Stimulated activated CD4-positive, alpha-beta T cell treated with anti-CD3 and anti-CD28 coated beads, Interleukin-4, amount 100 ng/mL, for 4 hours (primary cell): ENCODE data around the gene ATG4B.
"Not testable (repeated sequence)": the region's sequence is repeated elsewhere in the genome, so short reads cannot be mapped to it uniquely, and the experiment has no call there.

ENCODE experiments used
- DNase-seq, 2 experiments: peaks; one replicate each; pipeline ENCODE4 v3.0.0-alpha.2; 2020

ATG4B gene

DNA sequence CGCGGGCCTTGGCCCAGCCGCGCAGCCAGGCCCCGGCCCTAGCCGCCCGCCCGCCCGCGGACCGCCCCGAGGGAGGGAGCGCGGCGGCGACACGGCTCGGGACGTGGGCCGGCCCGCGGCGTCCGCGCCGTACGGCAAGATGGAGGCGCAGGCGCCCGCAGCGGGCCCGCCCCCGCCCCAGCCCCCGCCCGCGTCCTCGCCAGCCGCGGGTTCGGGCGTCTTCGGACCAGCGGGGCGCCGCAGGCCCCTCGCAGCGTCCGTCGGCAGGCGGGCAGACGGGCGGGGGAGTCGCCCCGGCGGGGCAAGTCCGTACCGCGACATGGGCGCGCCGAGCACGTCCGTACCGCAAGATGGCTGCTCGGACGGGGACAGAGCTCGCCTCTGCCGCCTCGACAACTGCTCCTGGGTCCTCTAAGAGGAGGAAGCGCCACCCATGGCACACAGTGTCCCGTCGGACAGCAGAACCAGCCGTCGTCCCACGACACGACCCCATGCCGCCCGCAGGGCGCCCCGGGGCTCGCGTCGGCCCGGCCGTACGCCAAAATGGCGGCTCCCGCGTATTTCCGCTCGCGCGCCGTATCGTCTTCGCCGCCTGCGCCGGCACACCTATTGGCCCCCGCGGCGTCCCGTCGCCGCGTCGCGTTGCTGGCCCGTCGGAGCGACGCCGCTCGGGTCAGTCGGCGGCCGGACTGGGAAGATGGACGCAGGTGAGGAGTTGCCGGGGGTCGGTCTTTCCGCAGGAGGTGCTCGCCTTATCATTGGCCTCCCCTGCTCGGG is at the start of gene ATG4B, which contains the start of gene THAP4:
Gene ATG4B, plus strand, starts transcription at position 676 of the 777 bp plus-strand sequence. Its CDS starts 22 bp downstream, at position 698.
Gene THAP4, minus strand, starts transcription at position 141 of the 777 bp plus-strand sequence. CDS start 141 bp downstream, outside the sequence.
- peak; percentile 67 to 73 for DNase-seq

DNA sequence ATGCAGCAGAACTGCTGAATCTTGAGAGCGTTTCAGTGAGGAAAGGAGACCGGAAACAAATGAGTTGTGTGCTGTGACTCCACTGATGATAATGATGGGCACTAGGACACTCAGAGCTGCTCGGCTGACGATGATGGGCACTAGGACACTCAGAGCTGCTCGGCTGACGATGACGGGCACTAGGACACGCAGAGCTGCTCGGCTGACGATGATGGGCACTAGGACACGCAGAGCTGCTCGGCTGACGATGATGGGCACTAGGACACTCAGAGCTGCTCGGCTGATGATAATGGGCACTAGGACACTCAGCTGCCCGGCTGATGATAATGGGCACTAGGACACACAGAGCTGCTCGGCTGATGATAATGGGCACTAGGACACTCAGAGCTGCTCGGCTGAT is 47.6 kb upstream of the ATG4B start:
- not testable (repeated sequence) for DNase-seq

DNA sequence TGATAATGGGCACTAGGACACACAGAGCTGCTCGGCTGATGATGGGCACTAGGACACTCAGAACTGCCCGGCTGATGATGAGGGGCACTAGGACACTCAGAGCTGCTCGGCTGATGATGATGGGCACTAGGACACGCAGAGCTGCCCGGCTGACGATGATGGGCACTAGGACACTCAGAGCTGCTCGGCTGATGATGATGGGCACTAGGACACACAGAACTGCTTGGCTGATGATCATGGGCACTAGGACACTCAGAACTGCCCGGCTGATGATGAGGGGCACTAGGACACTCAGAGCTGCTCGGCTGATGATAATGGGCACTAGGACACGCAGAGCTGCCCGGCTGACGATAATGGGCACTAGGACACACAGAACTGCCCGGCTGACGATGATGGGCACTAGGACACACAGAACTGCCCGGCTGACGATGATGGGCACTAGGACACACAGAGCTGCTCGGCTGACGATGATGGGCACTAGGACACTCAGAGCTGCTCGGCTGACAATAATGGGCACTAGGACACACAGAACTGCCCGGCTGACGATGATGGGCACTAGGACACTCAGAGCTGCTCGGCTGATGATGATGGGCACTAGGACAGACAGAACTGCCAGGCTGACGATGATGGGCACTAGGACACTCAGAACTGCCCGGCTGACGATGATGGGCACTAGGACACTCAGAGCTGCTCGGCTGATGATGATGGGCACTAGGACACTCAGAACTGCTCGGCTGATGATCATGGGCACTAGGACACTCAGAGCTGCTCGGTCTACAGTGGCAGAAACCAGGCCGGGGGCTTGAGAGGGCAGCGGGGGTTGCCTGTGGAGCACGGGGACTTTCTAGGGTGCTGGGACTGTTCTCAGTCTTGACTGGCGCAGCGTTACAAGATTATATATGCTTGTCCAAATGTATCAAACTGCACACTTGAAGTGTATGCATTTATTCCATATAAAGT is 46.7 kb upstream of the ATG4B start:
- DNase-seq: not testable (repeated sequence)

DNA sequence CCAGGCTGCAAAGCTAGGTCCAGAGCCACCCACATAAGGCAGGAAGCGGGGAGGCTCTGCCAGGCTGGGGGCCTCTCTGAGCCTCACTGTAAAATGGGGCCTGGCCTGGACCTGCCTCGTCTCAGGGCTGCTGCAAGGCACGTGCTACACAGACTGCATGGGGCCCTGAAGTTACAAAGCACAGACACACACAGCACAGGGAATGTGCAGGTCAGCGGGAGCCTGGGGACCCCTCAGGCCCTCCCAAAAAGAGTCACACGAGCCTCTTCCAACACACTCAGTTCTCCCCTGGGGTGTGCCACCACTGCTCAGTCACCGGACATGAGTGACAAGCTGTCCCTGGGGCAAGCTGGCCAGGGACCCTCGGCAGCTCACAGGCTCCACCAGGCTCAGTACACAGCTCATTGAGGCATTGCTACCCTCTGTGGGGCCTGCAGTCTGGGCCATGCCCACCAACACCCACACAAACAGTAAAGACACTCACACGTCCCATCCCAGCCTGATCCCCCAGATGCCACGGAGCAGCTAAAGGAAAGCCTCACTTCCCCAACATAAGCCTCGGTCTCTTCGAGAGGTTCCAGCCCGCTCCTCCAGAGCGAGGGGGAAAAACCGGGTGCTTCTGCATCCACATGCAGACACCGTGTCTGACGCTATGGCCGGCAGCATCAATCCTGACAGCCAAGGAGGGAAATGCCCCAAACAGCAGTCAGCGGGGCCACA is 45.2 kb upstream of the ATG4B start:
- no peak for DNase-seq

- DNase-seq: no peak
These were observed 44.2 kb upstream of the ATG4B start for GRCh38 chr2:241593271-241593670.

- no peak for DNase-seq
These were observed 41.8 kb upstream of the ATG4B start for GRCh38 chr2:241595600-241596140.

DNA sequence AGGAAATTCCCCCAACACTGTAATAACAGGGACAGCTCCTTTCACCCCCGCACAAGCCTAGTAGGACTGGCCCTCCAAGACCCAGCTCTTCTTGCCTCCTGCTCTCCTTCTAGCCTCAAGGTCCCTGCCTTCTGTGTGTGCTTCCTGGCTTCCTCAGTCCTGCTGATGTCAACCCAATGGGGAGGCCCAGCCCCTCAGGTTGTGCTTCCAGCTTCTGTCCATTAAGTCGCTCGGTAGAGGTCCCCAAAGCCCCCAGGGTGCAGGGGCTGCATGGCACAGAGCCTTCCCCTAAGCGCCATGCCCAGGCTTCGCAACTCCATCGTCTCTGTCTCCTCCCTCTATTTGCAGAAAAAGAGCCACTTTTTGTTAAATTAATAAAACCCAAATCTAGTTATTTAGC is 39.9 kb upstream of the ATG4B start:
- DNase-seq: no peak

- no peak for DNase-seq
These were observed 39.4 kb upstream of the ATG4B start for GRCh38 chr2:241598061-241598460.

GRCh38 chr2:241598487-241598886 is 39.0 kb upstream of the ATG4B start:
- DNase-seq: no peak

- DNase-seq: no peak
These were observed 37.9 kb upstream of the ATG4B start for GRCh38 chr2:241599615-241600014.

GRCh38 chr2:241601841-241602240 is 35.7 kb upstream of the ATG4B start:
- no peak for DNase-seq

GRCh38 chr2:241602720-241603119 is 34.8 kb upstream of the ATG4B start:
- DNase-seq: no peak

- no peak for DNase-seq
These were observed 33.8 kb upstream of the ATG4B start for GRCh38 chr2:241603686-241604085.

- no peak for DNase-seq
These were observed 31.3 kb upstream of the ATG4B start for GRCh38 chr2:241606186-241606585.

DNA sequence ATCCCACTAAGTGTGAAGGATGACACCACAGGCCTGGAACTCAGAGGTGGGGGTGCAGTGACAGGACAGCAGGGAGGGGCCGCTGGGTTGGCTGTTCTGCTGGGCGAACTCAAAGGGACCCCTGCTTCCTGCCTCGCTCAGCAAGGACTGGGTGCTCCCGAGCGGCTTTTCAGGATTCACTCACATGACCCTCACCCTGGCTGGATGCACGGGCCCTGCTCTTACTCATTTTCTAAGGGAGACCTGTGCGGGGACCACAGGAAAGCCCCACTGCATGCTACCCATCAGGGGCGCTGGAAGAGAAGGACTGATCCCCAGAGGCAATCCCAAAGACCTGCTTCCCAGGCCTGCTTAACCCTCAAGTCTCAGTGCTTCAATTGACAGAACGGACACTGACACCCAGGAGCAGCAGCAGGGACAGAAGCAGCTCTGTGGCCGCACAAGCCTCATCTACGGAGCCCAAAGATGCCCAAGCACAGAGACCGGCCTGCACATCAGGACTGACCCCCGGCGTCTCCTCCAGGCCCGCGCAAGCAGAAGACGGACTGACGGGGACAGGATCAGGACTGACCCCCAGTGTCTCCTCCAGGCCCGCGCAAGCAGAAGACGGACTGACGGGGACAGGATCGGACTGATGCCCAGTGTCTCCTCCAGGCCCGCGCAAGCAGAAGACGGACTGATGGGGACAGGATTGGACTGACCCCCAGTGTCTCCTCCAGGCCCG is 30.2 kb upstream of the ATG4B start:
- DNase-seq: no peak

DNA sequence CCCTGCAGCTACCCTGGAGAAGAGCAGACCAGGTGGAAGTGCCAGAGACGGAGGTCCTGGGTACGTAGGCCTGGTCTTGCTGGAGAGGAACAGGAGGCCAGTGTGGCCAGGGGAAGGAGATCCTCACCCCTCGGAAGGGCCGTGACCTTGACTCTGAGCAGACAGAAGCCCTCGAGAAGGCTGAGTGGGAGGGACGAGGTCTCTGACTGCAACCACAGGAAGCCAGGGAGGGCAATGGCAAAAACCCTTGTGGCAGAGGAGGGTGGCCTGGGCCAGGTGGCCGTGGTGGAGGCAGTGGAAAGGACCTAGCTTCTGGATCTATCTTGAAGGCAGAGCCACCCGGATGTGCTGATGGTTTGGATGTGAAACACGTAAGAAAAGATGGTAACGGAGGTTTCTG is 28.6 kb upstream of the ATG4B start:
- DNase-seq: no peak

DNA sequence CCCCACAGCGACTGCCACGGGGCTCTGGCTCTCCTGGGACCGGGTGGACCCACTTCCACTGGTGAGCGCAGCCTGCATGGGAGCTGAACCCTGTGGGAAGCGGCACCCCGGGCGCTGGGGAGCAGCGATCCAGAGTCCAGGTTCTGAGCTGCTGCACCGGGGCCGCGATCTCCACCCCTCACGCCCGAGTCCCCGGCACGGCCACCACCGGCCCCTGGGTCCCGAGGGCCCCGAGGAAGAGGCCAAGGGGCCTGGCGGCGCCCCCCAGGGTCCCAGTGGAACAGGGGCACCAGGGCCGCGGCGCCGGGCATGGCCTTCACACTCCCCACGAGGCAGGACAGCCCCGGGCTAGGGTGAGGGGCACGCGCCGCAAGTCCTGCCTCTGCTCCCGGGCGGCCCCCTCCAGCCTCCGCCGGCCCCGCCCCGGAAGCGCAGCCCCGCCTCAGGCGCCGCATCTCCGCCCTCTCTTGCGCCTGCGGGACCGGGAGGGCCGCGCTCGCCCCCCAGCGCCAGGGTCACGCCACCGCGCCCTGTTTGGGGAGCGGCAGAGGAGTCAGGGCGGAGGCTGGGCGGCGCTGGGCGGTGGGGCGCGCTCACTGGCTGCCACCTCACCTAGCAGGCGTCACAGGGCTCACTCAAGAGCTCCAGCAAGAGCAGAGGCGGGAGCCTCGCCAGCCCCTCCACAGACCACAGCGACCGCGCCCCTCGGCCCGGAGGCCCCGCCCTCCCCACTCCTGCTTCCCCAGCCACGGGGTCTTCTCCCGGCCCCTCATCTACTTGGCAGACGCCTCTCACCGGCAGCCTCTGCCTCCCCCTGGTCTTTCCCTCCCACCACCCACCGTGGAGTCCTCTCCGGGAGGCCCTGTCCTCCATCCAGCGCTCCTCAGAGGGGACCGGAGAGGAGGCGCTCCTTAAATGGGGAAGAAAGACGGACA is 27.4 kb upstream of the ATG4B start:
- peak; percentile 88 for DNase-seq

DNA sequence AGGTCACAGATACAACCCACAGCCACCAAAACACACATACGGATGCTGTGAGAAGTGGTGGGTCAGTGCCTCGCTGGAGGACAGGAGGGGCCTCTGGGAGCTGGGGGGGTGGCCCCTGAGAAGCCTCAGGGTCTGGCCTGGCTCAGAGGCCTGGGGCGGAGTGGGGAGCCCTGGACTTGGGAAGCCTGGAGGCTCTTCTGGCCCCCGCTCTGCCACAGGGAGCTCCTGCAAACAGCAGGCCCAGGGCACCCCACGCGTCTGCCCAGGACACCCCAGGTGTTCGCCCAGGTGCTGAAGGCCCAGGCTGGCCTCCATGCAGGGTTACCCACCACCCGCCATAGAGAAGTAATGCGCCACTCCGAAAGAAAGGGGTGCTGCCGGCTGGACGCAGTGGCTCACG is 26.4 kb upstream of the ATG4B start:
- no peak for DNase-seq

DNA sequence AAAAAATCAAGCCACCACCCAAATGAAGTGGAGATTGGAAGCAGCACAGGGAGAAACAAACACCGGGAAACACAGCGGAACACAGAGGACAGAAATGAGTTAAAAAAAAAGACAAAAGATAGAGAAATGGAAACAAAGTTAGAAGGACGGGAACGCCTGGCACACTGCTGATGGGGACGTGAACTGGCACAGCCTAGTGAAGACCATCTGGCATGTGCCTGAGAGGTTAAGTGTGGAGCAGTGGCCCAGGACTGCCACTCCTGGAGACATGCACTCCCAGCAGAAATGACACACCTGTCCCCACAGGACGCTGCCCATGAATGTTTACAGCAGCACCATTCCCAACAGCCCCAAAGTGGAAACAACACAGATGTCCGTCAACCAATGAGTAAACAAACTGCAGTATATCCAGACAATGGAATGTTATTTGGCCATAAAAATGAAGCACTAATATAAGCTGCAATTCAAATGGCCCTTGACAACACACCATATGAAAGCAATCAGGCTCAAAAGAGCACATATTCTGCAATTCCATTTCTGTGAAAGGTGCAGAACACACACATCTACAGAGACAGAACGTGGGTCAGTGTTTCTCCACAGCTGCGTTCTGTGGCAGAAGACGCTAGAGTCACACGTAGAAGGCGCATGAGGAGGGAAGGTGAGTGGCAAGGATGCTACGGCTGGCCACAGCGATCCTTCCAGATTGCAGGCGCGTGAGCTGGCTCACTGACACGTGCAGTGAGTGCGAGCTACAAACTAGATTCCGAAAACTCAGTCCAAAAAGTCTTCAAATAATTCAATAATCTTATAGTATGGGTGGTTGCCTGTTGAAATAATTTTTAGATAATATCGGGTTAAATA is 25.1 kb upstream of the ATG4B start:
- DNase-seq: no peak
